HAP-1 (cell line): ENCODE measurements around the gene UBE2E1.

ENCODE experiments used
- DNase-seq, 2 experiments: peaks; one replicate each; pipeline ENCODE4 v3.0.0-alpha.2; 2016 to 2020; ENCODE audit warnings: low spot score in 2 of 2
- H3K27me3 ChIP-seq: fragments of 250-450 bp; sonication (Bioruptor Pico); 2 replicates; pipeline ENCODE4 v1.5.1; 2020; ENCODE audit warnings: low read depth, mild to moderate bottlenecking, moderate library complexity
- H3K36me3 ChIP-seq: fragments of 250-450 bp; sonication (Bioruptor Pico); replicated peaks from 2 replicates; pipeline ENCODE4 v1.5.1; 2020; ENCODE audit warnings: mild to moderate bottlenecking
- H3K4me1 ChIP-seq: fragments of 250-450 bp; sonication (Bioruptor Pico); 2 replicates; pipeline ENCODE4 v1.5.1; 2020; ENCODE audit warnings: mild to moderate bottlenecking
- H3K4me3 ChIP-seq: fragments of 250-450 bp; sonication (Bioruptor Pico); 2 replicates; pipeline ENCODE4 v1.5.1; 2020; ENCODE audit warnings: mild to moderate bottlenecking, moderate library complexity
- H3K9me3 ChIP-seq: fragments of 250-450 bp; sonication (Bioruptor Pico); 2 replicates; pipeline ENCODE4 v1.5.1; 2020; ENCODE audit warnings: mild to moderate bottlenecking, moderate library complexity
- in situ Hi-C: fragments of 300-500 bp; cut with MboI; formaldehyde crosslinking; loops from 3 replicates; pipeline ENCODE4 v1.14.3; 2020; ENCODE audit warnings: low sequenced_read_pairs, inconsistent platforms, mixed read lengths

UBE2E1 gene

DNA sequence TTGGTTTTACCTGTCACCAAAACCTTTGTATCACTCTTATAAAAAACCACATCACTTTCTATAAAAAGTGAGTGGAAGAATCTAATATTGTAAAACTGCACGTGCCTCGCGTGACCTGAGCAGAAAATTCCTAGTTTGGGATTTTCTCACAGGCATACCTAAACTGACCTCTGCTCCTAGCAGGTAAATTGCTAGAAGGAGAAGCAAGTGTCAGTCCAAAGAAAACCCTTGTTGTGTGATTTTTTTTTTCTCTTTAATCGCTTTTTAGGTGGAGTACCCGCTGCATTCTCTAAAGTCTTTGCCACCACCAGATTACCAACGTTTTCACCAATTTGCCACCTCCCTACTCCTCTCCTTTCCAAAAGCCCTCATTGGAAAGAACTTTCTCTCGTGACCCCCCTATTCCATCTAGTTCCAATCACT lies 534 bp upstream of the UBE2E1 start:
- no peaks in the 10 kb centered on the region for H3K27me3 ChIP-seq
- H3K36me3 ChIP-seq: peaks cover 11% of the 10 kb centered on the region
- in situ Hi-C loops: no loop called here
- DNase-seq: no peak
- H3K9me3 ChIP-seq: no peaks in the 10 kb centered on the region
- H3K4me3 ChIP-seq: peak overlapping the region; percentile 53
- H3K4me1 ChIP-seq: peaks cover 42% of the 10 kb centered on the region

DNA sequence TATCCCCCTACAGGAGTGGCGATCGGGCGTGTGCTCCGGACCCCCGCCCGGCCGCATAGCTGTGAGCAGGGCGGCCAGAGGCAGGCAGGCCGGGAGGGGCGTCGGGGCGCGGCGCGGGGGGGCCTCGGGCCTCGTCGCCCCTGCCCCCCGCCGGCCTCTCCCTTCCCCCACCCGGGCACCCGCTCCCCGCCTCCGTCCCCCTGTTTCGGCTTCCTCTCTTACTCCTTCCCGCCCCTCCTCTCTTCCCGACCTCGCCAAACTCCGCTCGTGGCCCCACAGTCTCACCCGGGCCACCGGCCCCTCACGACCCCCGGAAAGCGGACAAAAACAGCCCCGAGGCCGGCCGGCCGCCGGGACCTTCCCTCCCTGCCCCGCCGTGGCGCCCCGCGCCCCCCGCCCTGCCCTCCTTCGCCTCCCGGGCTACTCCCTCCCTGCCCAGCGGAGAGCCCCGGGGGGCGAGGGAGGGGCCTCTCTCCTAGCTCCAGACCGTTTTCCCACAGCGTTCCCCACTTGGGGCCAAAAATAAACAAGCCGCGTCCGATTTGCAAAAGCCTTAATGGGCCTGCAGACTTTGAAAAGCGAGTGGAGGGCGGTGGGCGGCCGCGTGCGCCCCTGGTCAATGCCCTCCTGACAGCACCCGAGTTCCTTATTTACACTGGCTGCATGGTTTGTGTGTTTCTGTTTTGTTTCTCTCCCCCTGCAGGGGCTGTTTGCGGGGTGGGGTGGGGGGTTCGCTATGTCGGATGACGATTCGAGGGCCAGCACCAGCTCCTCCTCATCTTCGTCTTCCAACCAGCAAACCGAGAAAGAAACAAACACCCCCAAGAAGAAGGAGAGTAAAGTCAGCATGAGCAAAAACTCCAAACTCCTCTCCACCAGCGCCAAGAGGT lies 1.0 kb downstream of the UBE2E1 start:
- peak; percentile 20 to 55 for DNase-seq
- peak overlapping the region; percentile 53 for H3K4me3 ChIP-seq

DNA sequence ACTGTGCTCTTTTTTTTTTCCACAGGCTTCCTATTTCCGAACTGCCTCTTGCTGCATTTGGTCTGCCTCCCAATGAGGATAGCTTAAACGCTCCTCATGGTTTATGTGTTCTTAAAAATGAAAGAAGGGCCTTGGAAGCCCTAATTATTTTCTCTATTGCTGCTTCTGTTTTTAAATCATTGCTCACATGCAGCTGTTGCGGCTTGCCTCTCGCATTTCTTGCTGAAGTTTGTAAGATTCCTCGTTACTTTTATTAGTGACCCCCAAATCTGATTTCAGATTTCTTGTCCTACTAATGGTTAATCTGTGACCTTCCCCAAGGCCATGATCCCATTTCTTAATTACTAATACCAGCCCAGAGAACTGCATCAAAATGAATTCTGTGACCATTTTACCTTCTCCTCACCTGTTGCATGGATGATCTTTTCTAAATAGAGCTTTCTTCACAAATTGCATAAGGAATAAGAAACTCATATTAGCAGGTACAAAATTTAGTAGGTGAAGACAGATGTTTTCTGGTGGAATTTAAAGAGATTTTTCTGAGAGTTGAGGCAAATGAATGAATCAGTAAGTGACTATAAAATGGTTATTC lies 1.8 kb downstream of the UBE2E1 start:
- no peak for DNase-seq
- H3K9me3 ChIP-seq: no peaks in the 10 kb centered on the region

More for the DNA sequence above, 1.0 kb downstream of the UBE2E1 start:
- no peaks in the 10 kb centered on the region for H3K27me3 ChIP-seq
- peaks cover 43% of the 10 kb centered on the region for H3K4me1 ChIP-seq
- in situ Hi-C loops: no loop called here
- H3K9me3 ChIP-seq: no peaks in the 10 kb centered on the region
- peaks cover 11% of the 10 kb centered on the region for H3K36me3 ChIP-seq

DNA sequence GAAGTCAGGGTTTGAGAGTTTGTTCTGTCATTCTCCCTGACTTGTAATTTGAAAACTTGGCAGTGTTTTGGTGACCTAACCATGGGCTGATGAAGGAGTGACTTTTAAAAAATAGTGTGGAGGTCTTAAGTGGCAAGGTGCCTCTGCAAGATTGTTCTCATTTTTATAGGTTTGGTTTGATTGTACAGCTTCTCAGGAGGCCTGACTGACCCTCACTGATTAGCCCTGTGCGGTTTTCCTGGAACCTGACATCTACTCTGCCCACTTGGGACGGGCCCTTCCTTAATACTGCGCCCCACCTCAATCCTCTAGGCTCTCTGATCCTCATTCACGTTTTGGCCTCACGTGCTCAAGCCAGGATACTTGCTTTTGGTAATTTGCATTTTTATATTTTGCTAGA lies 2.8 kb downstream of the UBE2E1 start:
- in situ Hi-C loops: no loop called here
- peaks cover 45% of the 10 kb centered on the region for H3K4me1 ChIP-seq
- peaks cover 17% of the 10 kb centered on the region for H3K36me3 ChIP-seq
- H3K4me3 ChIP-seq: peak overlapping the region; percentile 53
- no peaks in the 10 kb centered on the region for H3K9me3 ChIP-seq
- H3K27me3 ChIP-seq: no peaks in the 10 kb centered on the region
- DNase-seq: peak in 1 of 2 experiments; percentile 31

More for the DNA sequence above, 1.8 kb downstream of the UBE2E1 start:
- Histone ChIP-seq H3K4me1 (peaks cover 43% of the 10 kb centered on the region), H3K4me3 (peak overlapping the region; percentile 53), H3K27me3 (no peaks in the 10 kb centered on the region), H3K36me3 (peaks cover 16% of the 10 kb centered on the region)
- in situ Hi-C loops: no loop called here

DNA sequence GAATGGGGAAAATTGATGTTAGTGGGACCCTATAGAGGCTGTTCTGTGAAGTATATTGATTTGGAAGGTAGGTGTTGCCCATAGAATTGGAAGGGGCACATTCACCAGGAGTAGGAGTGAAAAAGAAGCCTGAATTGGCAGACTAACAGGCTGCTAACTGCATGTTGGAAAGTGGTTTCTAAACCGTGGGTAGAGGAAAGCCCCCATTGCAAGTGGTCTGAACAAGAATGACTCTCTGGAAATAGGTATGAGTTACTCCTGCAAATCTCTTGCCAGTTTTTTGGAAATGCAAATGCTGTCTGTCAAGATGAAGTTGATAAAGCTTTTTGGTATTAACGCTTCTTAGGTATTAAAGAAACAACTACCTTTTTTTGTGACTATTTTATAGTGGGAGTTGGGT lies 3.5 kb downstream of the UBE2E1 start:
- Histone ChIP-seq H3K27me3 (no peaks in the 10 kb centered on the region), H3K4me3 (peak overlapping the region; percentile 43), H3K4me1 (peaks cover 45% of the 10 kb centered on the region), H3K36me3 (peaks cover 17% of the 10 kb centered on the region), H3K9me3 (no peaks in the 10 kb centered on the region)
- in situ Hi-C loops: no loop called here
- DNase-seq: peak in 1 of 2 experiments; percentile 67

DNA sequence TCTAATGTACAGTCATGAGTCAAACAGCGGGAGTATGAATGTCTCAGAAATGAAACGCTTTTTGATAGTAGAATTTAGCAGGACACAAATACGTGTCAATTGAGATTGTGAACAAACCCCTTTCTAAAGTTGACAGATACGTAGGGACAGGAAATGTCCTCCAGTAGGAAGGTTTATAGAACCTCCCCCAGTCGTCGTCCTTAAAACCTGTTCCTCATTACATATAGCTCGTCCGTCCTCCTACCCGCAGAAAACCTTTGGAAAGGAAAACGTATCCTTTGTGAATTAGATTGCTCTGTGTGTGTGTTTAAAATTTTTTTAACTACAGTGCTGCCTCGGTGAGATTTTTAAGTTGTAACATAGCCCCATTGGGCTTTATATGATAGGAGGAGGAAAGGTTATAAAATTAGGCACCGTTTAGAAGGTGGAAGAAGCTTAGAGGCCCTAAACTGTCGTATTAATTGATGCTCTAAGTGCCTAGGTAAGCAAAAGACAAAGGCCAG lies 4.1 kb downstream of the UBE2E1 start:
- in situ Hi-C loops: no loop called here
- Histone ChIP-seq H3K4me3 (peak overlapping the region; percentile 43), H3K36me3 (peaks cover 17% of the 10 kb centered on the region), H3K9me3 (no peaks in the 10 kb centered on the region), H3K27me3 (no peaks in the 10 kb centered on the region), H3K4me1 (peaks cover 45% of the 10 kb centered on the region)
- DNase-seq: peak; percentile 30 to 60

DNA sequence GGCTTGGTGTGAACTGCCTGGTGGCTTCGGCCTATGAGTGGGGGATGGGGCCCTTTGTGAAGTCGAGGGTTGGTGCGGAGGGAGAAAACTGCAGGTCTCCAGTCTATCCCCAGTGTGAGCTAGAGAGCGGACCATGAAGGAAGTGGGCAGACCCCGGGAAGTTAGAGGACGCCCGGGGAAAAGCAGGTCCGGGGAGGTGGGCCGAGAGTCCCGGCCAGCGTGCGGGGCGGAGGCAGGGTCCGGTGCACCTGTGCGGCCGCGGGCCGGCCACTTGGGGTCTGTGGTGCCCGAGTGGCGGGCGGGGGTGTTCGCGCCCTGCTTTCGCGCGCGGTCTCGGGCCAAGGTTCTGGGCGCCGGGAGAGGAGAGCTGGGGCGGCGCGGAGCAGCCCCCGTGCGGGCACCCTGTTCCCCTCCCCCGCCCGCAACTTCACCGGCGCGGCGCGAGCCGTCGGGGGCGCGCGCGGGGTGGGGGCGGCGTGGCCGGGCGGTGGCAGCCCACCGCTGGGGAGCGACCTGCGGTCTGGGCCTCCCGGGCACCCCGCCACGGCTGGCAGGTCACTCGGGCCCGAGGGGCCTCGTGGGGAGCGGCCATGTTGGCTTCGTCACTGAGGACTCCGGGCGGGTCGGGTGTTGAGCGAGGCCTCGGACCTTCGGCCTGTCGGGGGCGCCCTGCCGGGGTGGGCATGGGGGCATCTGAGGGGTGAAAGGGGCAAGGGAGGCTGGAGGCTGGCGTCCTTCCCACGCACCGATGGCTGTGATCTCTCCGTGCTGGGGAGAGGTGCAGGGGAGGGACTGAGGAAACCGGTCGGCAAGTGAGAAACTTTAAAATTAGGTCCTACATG lies 4.8 kb downstream of the UBE2E1 start:
- H3K4me3 ChIP-seq: peak overlapping the region; percentile 43
- no peaks in the 10 kb centered on the region for H3K27me3 ChIP-seq
- no peaks in the 10 kb centered on the region for H3K9me3 ChIP-seq
- in situ Hi-C loops: no loop called here
- H3K4me1 ChIP-seq: peaks cover 47% of the 10 kb centered on the region
- DNase-seq: peak; percentile 53 to 79
- peaks cover 17% of the 10 kb centered on the region for H3K36me3 ChIP-seq

DNA sequence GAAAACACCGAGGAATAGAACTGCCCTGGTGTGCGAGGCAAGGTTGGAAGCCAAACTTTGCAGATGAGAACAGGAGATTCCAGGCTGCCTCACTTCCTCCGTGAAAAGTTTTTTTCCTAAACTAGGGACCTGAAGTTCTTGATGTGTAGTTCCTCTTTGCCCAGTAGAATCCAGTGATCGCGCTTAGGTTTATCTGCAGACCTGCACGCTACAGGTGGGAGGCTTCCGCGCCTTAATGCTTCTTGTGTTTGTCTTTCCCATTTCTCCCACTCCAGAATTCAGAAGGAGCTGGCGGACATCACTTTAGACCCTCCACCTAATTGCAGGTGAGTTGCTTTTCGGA lies 5.4 kb downstream of the UBE2E1 start:
- Histone ChIP-seq H3K4me3 (peak overlapping the region; percentile 43), H3K9me3 (no peaks in the 10 kb centered on the region), H3K4me1 (peaks cover 52% of the 10 kb centered on the region), H3K36me3 (peaks cover 21% of the 10 kb centered on the region), H3K27me3 (no peaks in the 10 kb centered on the region)
- peak in 1 of 2 experiments; percentile 34 for DNase-seq
- in situ Hi-C loops: no loop called here

DNA sequence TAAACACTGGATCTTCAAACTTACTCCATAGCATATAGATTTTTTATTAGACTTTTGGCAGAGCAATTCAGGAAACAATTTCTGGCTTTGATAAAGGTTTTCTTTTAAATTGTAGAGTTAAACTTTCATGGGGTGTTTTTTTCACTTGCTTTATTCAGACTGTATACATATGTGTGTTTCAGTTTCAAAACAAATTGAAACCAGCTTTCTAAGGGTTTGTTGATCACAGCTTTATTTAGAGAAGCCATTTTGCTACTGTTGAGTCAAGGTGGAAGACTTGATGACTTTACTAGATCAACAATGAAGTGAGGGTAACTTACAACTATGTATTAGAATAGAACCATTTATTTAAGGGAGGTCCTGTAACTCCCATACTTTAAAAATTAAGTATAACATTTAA lies 6.2 kb downstream of the UBE2E1 start:
- in situ Hi-C loops: no loop called here
- Histone ChIP-seq H3K4me1 (peaks cover 52% of the 10 kb centered on the region), H3K4me3 (no peak overlapping the region), H3K9me3 (no peaks in the 10 kb centered on the region), H3K36me3 (peaks cover 21% of the 10 kb centered on the region), H3K27me3 (no peaks in the 10 kb centered on the region)
- no peak for DNase-seq

DNA sequence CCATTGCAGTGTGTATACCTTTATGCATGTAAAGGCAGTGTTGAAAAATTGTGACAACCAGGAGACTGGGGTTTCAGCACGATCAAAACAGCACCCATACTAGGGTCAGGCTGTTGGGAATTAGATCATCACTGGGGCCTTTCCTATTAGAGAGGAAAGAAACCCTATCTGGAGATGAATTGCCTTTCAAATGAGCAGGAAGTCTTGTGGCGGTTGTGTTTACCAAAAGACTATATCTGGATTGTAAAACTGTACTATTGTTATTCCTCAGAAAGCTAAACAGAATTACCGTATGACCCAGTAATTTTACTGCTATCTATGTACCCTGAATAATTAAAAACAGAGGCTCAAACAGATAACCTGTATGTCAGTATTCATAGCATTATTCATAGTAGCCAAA lies 10.1 kb downstream of the UBE2E1 start:
- DNase-seq: no peak
- Histone ChIP-seq H3K4me3 (no peak overlapping the region), H3K4me1 (peaks cover 46% of the 10 kb centered on the region), H3K9me3 (no peaks in the 10 kb centered on the region), H3K36me3 (peaks cover 10% of the 10 kb centered on the region), H3K27me3 (no peaks in the 10 kb centered on the region)
- in situ Hi-C loops: no loop called here

DNA sequence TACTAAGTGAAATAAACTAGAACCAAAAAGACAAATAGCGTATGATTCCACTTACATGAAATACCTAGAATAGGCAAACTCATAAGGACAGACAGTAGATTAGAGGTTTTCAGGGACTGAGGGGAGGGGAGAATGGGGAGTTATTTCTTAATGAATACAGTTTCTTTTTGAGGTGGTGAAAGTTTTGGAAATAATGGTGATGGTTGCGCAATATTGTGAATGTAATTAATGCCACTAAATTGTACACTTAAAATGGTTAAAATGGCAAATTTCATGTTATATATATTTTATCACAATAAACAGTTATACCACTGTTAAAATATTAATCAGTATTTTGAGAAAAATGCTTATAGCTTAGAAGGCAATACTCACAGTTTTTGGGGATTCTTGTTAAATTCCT lies 11.0 kb downstream of the UBE2E1 start:
- Histone ChIP-seq H3K9me3 (no peaks in the 10 kb centered on the region), H3K27me3 (no peaks in the 10 kb centered on the region), H3K4me3 (no peak overlapping the region), H3K4me1 (peaks cover 41% of the 10 kb centered on the region), H3K36me3 (peaks cover 10% of the 10 kb centered on the region)
- in situ Hi-C loops: no loop called here
- no peak for DNase-seq

DNA sequence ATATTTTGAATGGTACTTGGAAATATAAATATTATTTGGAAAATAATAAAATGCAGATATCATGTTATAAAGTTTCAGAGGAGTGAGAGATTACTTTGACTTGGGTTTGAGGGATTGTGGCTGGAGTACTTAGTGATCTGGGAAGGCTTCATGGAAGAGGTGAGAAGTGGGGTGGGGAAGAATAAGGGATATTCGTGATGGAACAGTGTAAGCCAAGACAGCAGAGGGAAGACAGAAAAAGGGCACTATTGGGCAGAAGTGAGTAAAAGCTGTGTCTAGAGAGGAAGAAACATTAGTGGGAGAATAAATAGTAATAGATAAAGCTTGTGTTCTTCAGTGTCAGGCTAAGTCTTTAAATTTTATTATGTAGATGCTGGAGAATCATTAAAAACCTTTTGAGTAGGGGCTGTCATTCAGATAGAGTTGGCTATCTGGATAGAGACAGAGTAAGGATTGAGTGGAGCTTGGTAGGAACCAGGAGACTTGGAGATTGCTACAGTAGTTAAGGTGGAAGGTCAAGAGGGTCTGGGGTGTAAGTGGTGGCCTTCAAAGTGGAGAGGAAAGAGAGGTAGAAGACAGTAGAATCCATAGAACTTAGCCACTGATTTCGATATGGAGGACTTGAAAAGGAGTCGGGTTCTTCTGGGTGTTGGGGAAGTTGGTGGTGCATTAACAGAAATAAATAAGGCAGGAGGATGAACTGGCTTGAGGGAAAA lies 11.9 kb downstream of the UBE2E1 start:
- in situ Hi-C loops: no loop called here
- H3K4me3 ChIP-seq: no peak overlapping the region

More for the DNA sequence above, 11.9 kb downstream of the UBE2E1 start:
- no peaks in the 10 kb centered on the region for H3K27me3 ChIP-seq
- DNase-seq: no peak
- H3K4me1 ChIP-seq: peaks cover 34% of the 10 kb centered on the region
- H3K36me3 ChIP-seq: peaks cover 4% of the 10 kb centered on the region; the same call in 1 of the 2 replicates
- H3K9me3 ChIP-seq: no peaks in the 10 kb centered on the region
